RPMI7951 (cell line): ENCODE data around the gene DHRS7C. TPM values are rescaled to one million over a fixed set of nuclear protein-coding genes. Genes with fewer than 3 reads are reported as not detected.
"Not testable (repeated sequence)": the region's sequence is repeated elsewhere in the genome, so short reads cannot be mapped to it uniquely, and the experiment has no call there.

Experiments used
- DNase-seq: peaks from one replicate; pipeline ENCODE4 v3.0.0-alpha.2; 2012; ENCODE audit warnings: low read depth
- total RNA-seq: library from RNA; depleted of rRNA; stranded (reverse); fragments of >200 nt; shearing (Covaris generic); gene quantifications from 2 replicates; pipeline ENCODE4 v1.2.3, GENCODE V29; 2014

Gene DHRS7C
- total RNA-seq, 1 experiment from 2014 or later, result not detected

- no peak for DNase-seq
Measured at GRCh38 chr17:9810100-9810949, 18.9 kb upstream of the DHRS7C start.

GRCh38 chr17:9809409-9809808, 18.0 kb upstream of the DHRS7C start:
- DNase-seq, result no peak

- no peak for DNase-seq
Measured at GRCh38 chr17:9806699-9807098, 15.3 kb upstream of the DHRS7C start.

GRCh38 chr17:9805769-9806168, 14.4 kb upstream of the DHRS7C start:
- DNase-seq, result no peak

GRCh38 chr17:9802697-9803096, 11.3 kb upstream of the DHRS7C start:
- no peak for DNase-seq

GRCh38 chr17:9802294-9802693, 10.9 kb upstream of the DHRS7C start:
- peak; percentile 93 for DNase-seq

- DNase-seq, result no peak
Measured at GRCh38 chr17:9801505-9801904, 10.1 kb upstream of the DHRS7C start.

- no peak for DNase-seq
Measured at GRCh38 chr17:9798724-9799123, 7.3 kb upstream of the DHRS7C start.

- no peak for DNase-seq
Measured at GRCh38 chr17:9798008-9798407, 6.6 kb upstream of the DHRS7C start.

- DNase-seq, result no peak
Measured at GRCh38 chr17:9792181-9792840, 919 bp upstream of the DHRS7C start.

GRCh38 chr17:9790316-9790715, 1.1 kb downstream of the DHRS7C start:
- no peak for DNase-seq

- DNase-seq, result no peak
Measured at GRCh38 chr17:9788601-9789000, 2.8 kb downstream of the DHRS7C start.

GRCh38 chr17:9784544-9784943, 6.8 kb downstream of the DHRS7C start:
- DNase-seq, result no peak

- not testable (repeated sequence) for DNase-seq
Measured at GRCh38 chr17:9783465-9783864, 7.9 kb downstream of the DHRS7C start.

- no peak for DNase-seq
Measured at GRCh38 chr17:9783050-9783449, 8.3 kb downstream of the DHRS7C start.

- DNase-seq, result no peak
Measured at GRCh38 chr17:9780552-9780951, 10.8 kb downstream of the DHRS7C start.

- DNase-seq, result no peak
Measured at GRCh38 chr17:9776911-9777310, 14.5 kb downstream of the DHRS7C start.

- peak; percentile 18 for DNase-seq
Measured at GRCh38 chr17:9772658-9773057, 18.7 kb downstream of the DHRS7C start.

- DNase-seq, result no peak
Measured at GRCh38 chr17:9771465-9771864, 19.9 kb downstream of the DHRS7C start.

GRCh38 chr17:9769036-9769695, 22.2 kb downstream of the DHRS7C start:
- no peak for DNase-seq

GRCh38 chr17:9768381-9768934, 22.9 kb downstream of the DHRS7C start:
- DNase-seq, result peak; percentile 29

- no peak for DNase-seq
Measured at GRCh38 chr17:9767432-9767991, 23.9 kb downstream of the DHRS7C start.
